Measurements from ENCODE around the gene PCGF1. TPM values are rescaled to one million over a fixed set of nuclear protein-coding genes. Genes with fewer than 3 reads are reported as not detected.

Gene PCGF1
- total RNA-seq, 2 experiments from 2014 or later: 23.0 to 31.4 TPM

DNA sequence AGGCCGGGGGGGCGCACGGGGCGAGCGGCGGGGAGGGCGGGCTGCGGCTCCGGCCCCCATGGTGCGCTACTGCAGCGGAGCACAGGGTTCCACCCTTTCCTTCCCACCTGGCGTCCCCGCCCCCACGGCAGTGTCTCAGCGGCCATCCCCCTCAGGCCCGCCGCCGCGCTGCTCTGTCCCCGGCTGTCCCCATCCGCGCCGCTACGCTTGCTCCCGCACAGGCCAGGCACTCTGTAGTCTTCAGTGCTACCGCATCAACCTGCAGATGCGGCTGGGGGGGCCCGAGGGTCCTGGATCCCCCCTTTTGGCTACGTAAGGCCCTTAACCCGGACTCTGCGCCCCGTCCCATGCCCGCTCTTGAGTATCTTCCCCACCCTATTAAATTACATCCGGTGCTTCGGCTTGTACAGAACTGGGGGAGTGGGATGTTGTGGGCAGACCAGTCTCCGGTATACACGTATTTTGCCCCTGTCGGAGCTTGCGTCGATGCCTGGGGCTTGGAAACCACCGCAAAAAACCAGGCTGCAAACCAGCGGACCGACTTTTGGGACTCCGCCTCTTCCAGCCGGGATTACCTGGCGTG is 49.9 kb downstream of the PCGF1 start:
- no peaks in the 10 kb centered on the region for H3K27me3 Mint-ChIP-seq
- CTCF ChIA-PET: interaction anchor here (0.7 to 5.6 kb wide), 10 partner anchors 10 to 380 kb away, joined by 3 to 53 read pairs (median 6); partner anchors contain the start of genes AUP1, CCDC142, HTRA2 and MRPL53
- peaks cover 28% of the 10 kb centered on the region for H3K36me3 Mint-ChIP-seq (ENCODE audit: low read depth)
- H3K9me3 Mint-ChIP-seq: no peaks in the 10 kb centered on the region
- POLR2A ChIA-PET: interaction anchor here (0.8 to 8.1 kb wide), 23 partner anchors 9 to 279 kb away, joined by 3 to 103 read pairs (median 7); partner anchors contain the start of genes AUP1, C2orf81, CCDC142 and HTRA2
- H3K4me1 Mint-ChIP-seq: peaks cover 60% of the 10 kb centered on the region
- peak overlapping the region; percentile 95 for H3K27ac Mint-ChIP-seq
- peak overlapping the region; percentile 88 for H3K4me3 Mint-ChIP-seq
- peak; percentile 84 for DNase-seq

DNA sequence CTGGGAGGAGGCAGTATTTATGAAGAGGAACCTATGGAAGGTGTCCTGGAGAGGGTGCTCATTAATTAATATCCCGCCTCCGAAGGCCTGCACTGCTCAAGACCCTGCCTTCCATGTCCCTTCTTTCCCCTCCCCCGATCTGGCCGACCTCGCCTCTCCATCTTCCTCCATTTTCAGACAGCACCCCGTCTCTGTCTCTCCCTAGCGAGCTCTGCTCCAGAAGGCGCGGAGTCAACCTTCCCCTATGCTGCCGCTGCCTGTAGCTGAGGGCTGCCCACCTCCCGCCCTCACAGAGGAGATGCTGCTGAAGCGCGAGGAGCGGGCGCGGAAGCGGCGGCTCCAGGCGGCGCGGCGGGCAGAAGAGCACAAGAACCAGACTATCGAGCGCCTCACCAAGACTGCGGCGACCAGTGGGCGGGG is 50.4 kb downstream of the PCGF1 start:
- Mint-ChIP-seq H3K36me3 (ENCODE audit: low read depth) (peaks cover 26% of the 10 kb centered on the region), H3K27me3 (no peaks in the 10 kb centered on the region), H3K4me3 (peak overlapping the region; percentile 88), H3K9me3 (no peaks in the 10 kb centered on the region), H3K27ac (peak overlapping the region; percentile 95), H3K4me1 (peaks cover 65% of the 10 kb centered on the region)
- no peak for DNase-seq
- ChIA-PET POLR2A (interaction anchor here (0.6 to 8.1 kb wide), 15 partner anchors 8 to 720 kb away, joined by 3 to 103 read pairs (median 7); partner anchors contain the start of genes AUP1, C2orf81, CCDC142 and HTRA2), CTCF (interaction anchor here (0.7 to 5.6 kb wide), 7 partner anchors 10 to 130 kb away, joined by 3 to 53 read pairs (median 19); partner anchors contain the start of genes AUP1, CCDC142, HTRA2 and MRPL53)

Other genes with a start within 250 kb of the PCGF1 start
- 1 to 10 TPM; 2.5 to 3.4 TPM for gene SLC4A5, start 164.3 kb downstream of the PCGF1 start, total RNA-seq
- 10 to 100 TPM; 88.9 to 99.7 TPM for gene DCTN1, start 127.4 kb downstream of the PCGF1 start, total RNA-seq
- 1 to 10 TPM; 1.2 to 1.6 TPM for gene C2orf81, start 86.1 kb downstream of the PCGF1 start, total RNA-seq
- 100 to 1,000 TPM; 102 to 105 TPM for gene WDR54, start 86.0 kb downstream of the PCGF1 start, total RNA-seq
- gene RTKN, start 65.8 kb downstream of the PCGF1 start, total RNA-seq: 1 to 10 TPM; 1.1 TPM
- 10 to 100 TPM; 39.8 to 40.3 TPM for gene INO80B, start 52.6 kb downstream of the PCGF1 start, total RNA-seq
- 10 to 100 TPM; 58.3 to 60.4 TPM for gene WBP1, start 49.3 kb downstream of the PCGF1 start, total RNA-seq
- 10 to 100 TPM; 70.3 to 73.1 TPM for gene MOGS, start 42.3 kb downstream of the PCGF1 start, total RNA-seq
- gene MRPL53, start 35.0 kb downstream of the PCGF1 start, total RNA-seq: 100 to 1,000 TPM; 115 to 126 TPM
- gene CCDC142, start 24.7 kb downstream of the PCGF1 start, total RNA-seq: 10 to 100 TPM; 20.9 to 25.0 TPM
- 10 to 100 TPM; 42.3 to 42.9 TPM for gene TTC31, start 24.6 kb downstream of the PCGF1 start, total RNA-seq
- 1 to 10 TPM; 1.2 to 1.8 TPM for gene LBX2, start 8.1 kb downstream of the PCGF1 start, total RNA-seq
- gene TLX2, start 6.8 kb upstream of the PCGF1 start, total RNA-seq: 1 to 10 TPM; 2.6 to 3.3 TPM
- gene DQX1, start 18.5 kb upstream of the PCGF1 start, total RNA-seq: under 1 TPM; 0.33 to 0.45 TPM
- gene AUP1, start 22.0 kb upstream of the PCGF1 start, total RNA-seq: 100 to 1,000 TPM; 118 to 119 TPM
- 10 to 100 TPM; 49.2 to 51.1 TPM for gene HTRA2, start 22.2 kb upstream of the PCGF1 start, total RNA-seq
- under 1 TPM; 0.60 to 0.70 TPM for gene LOXL3, start 46.2 kb upstream of the PCGF1 start, total RNA-seq
- gene DOK1, start 47.0 kb upstream of the PCGF1 start, total RNA-seq: 10 to 100 TPM; 45.2 to 46.8 TPM
- not detected for gene M1AP, start 140.6 kb upstream of the PCGF1 start, total RNA-seq
- 1 to 10 TPM; 6.6 to 8.2 TPM for gene SEMA4F, start 146.6 kb upstream of the PCGF1 start, total RNA-seq